ENCODE data around the gene PABPC1L.
A peak's percentile ranks its signal among the peaks of the same experiment; 100 is the strongest.

The PABPC1L gene

GRCh38 chr20:44883214-44883902 is 26.5 kb upstream of the PABPC1L start:
- TF ChIP-seq POLR2AphosphoS5 (IDR thresholded peaks at IDR 0.05; ENCODE audit: borderline replicate concordance, low read depth, low read length) (no peak), FOXP2 (optimal IDR thresholded peaks at IDR 0.05; ENCODE audit: control extremely low read depth, extremely low read length, insufficient read depth) (no peak), EZH2 (IDR thresholded peaks at IDR 0.05) (no peak)

GRCh38 chr20:44884907-44885391 is 24.9 kb upstream of the PABPC1L start:
- H3K36me3 ChIP-seq (ENCODE audit: insufficient read depth, low read length): peaks cover 28% of the 10 kb centered on the region
- peak overlapping the region; percentile 86 for H3K4me3 ChIP-seq
- TF ChIP-seq POLR2AphosphoS5 (IDR thresholded peaks at IDR 0.05; ENCODE audit: borderline replicate concordance, low read depth, low read length) (no peak; the same call in 1 of the 2 replicates), FOXP2 (optimal IDR thresholded peaks at IDR 0.05; ENCODE audit: control extremely low read depth, extremely low read length, insufficient read depth) (no peak), EZH2 (IDR thresholded peaks at IDR 0.05) (no peak)
- H3K27ac ChIP-seq: no peak overlapping the region
- H3K9ac ChIP-seq (ENCODE audit: insufficient read length): peak overlapping the region; percentile 56
- H3K9me3 ChIP-seq (ENCODE audit: low read depth, low read length): no peaks in the 10 kb centered on the region
- DNase-seq (ENCODE audit: low read depth, low spot score): no peak

More at GRCh38 chr20:44883214-44883902, 26.5 kb upstream of the PABPC1L start:
- Histone ChIP-seq H3K36me3 (ENCODE audit: insufficient read depth, low read length) (peaks cover 14% of the 10 kb centered on the region), H3K9me3 (ENCODE audit: low read depth, low read length) (no peaks in the 10 kb centered on the region), H3K4me3 (no peak overlapping the region), H3K27ac (no peak overlapping the region), H3K9ac (ENCODE audit: insufficient read length) (no peak overlapping the region)
- no peak for DNase-seq (ENCODE audit: low read depth, low spot score)

- peaks cover 32% of the 10 kb centered on the region for H3K36me3 ChIP-seq (ENCODE audit: insufficient read depth, low read length)
- peak within 1 kb of the TSS; percentile 97 for H3K9ac ChIP-seq (ENCODE audit: insufficient read length)
- DNase-seq (ENCODE audit: low read depth, low spot score): peak; percentile 55
- H3K9me3 ChIP-seq (ENCODE audit: low read depth, low read length): no peaks in the 10 kb centered on the region
- H3K27ac ChIP-seq: peak within 1 kb of the TSS; percentile 60
- peak within 1 kb of the TSS; percentile 86 for H3K4me3 ChIP-seq
- TF ChIP-seq POLR2AphosphoS5 (IDR thresholded peaks at IDR 0.05; ENCODE audit: borderline replicate concordance, low read depth, low read length) (peak; percentile 60; the same call in 1 of the 2 replicates), FOXP2 (optimal IDR thresholded peaks at IDR 0.05; ENCODE audit: control extremely low read depth, extremely low read length, insufficient read depth) (no peak)
Measured at GRCh38 chr20:44885392-44886265, 24.2 kb upstream of the PABPC1L start, which contains the start of gene YWHAB. TSS of gene YWHAB (plus strand) at chr20:44885705. CDS start at chr20:44901534, 15,829 bp downstream.

GRCh38 chr20:44886266-44886651 is 23.6 kb upstream of the PABPC1L start:
- Histone ChIP-seq H3K36me3 (ENCODE audit: insufficient read depth, low read length) (peaks cover 32% of the 10 kb centered on the region), H3K9ac (ENCODE audit: insufficient read length) (peak overlapping the region; percentile 97), H3K27ac (peak overlapping the region; percentile 60), H3K9me3 (ENCODE audit: low read depth, low read length) (no peaks in the 10 kb centered on the region), H3K4me3 (peak overlapping the region; percentile 86)
- no peak for TF ChIP-seq EZH2 (IDR thresholded peaks at IDR 0.05)
- no peak for TF ChIP-seq FOXP2 (optimal IDR thresholded peaks at IDR 0.05; ENCODE audit: control extremely low read depth, extremely low read length, insufficient read depth)
- TF ChIP-seq POLR2AphosphoS5 (IDR thresholded peaks at IDR 0.05; ENCODE audit: borderline replicate concordance, low read depth, low read length): no peak
- no peak for DNase-seq (ENCODE audit: low read depth, low spot score)

GRCh38 chr20:44886828-44887227 is 23.0 kb upstream of the PABPC1L start:
- Histone ChIP-seq H3K27ac (no peak overlapping the region; the same call in 1 of the 2 replicates), H3K4me3 (peak overlapping the region; percentile 86), H3K36me3 (ENCODE audit: insufficient read depth, low read length) (peaks cover 37% of the 10 kb centered on the region), H3K9ac (ENCODE audit: insufficient read length) (peak overlapping the region; percentile 97), H3K9me3 (ENCODE audit: low read depth, low read length) (no peaks in the 10 kb centered on the region)
- TF ChIP-seq EZH2 (IDR thresholded peaks at IDR 0.05) (no peak), POLR2AphosphoS5 (IDR thresholded peaks at IDR 0.05; ENCODE audit: borderline replicate concordance, low read depth, low read length) (no peak), FOXP2 (optimal IDR thresholded peaks at IDR 0.05; ENCODE audit: control extremely low read depth, extremely low read length, insufficient read depth) (no peak)
- DNase-seq (ENCODE audit: low read depth, low spot score): no peak

GRCh38 chr20:44887466-44887865 is 22.4 kb upstream of the PABPC1L start:
- no peak for TF ChIP-seq FOXP2 (optimal IDR thresholded peaks at IDR 0.05; ENCODE audit: control extremely low read depth, extremely low read length, insufficient read depth)
- no peak for TF ChIP-seq EZH2 (IDR thresholded peaks at IDR 0.05)
- no peak for TF ChIP-seq POLR2AphosphoS5 (IDR thresholded peaks at IDR 0.05; ENCODE audit: borderline replicate concordance, low read depth, low read length)
- H3K9me3 ChIP-seq (ENCODE audit: low read depth, low read length): no peaks in the 10 kb centered on the region
- H3K4me3 ChIP-seq: peak overlapping the region; percentile 86
- no peak overlapping the region; the same call in 1 of the 2 replicates for H3K27ac ChIP-seq
- H3K36me3 ChIP-seq (ENCODE audit: insufficient read depth, low read length): peaks cover 41% of the 10 kb centered on the region
- H3K9ac ChIP-seq (ENCODE audit: insufficient read length): peak overlapping the region; percentile 97
- DNase-seq (ENCODE audit: low read depth, low spot score): no peak

GRCh38 chr20:44888226-44889103 is 21.4 kb upstream of the PABPC1L start:
- DNase-seq (ENCODE audit: low read depth, low spot score): no peak
- Histone ChIP-seq H3K4me3 (peak overlapping the region; percentile 86), H3K36me3 (ENCODE audit: insufficient read depth, low read length) (peaks cover 41% of the 10 kb centered on the region), H3K27ac (no peak overlapping the region), H3K9me3 (ENCODE audit: low read depth, low read length) (no peaks in the 10 kb centered on the region), H3K9ac (ENCODE audit: insufficient read length) (peak overlapping the region; percentile 21)
- TF ChIP-seq POLR2AphosphoS5 (IDR thresholded peaks at IDR 0.05; ENCODE audit: borderline replicate concordance, low read depth, low read length): no peak
- TF ChIP-seq FOXP2 (optimal IDR thresholded peaks at IDR 0.05; ENCODE audit: control extremely low read depth, extremely low read length, insufficient read depth): no peak
- no peak for TF ChIP-seq EZH2 (IDR thresholded peaks at IDR 0.05)

Measured in SK-N-MC (cell line).